HG03565 (cell line): Measurements from ENCODE around the gene TTYH3.

ENCODE experiments used
- ATAC-seq: cut with Tn5 transposase; IDR thresholded peaks from one replicate; pipeline ENCODE4 v1.9.1; 2021; ENCODE audit warnings: mild to moderate bottlenecking, moderate library complexity; ENCODE audit not compliant: unreplicated experiment

The TTYH3 gene

DNA sequence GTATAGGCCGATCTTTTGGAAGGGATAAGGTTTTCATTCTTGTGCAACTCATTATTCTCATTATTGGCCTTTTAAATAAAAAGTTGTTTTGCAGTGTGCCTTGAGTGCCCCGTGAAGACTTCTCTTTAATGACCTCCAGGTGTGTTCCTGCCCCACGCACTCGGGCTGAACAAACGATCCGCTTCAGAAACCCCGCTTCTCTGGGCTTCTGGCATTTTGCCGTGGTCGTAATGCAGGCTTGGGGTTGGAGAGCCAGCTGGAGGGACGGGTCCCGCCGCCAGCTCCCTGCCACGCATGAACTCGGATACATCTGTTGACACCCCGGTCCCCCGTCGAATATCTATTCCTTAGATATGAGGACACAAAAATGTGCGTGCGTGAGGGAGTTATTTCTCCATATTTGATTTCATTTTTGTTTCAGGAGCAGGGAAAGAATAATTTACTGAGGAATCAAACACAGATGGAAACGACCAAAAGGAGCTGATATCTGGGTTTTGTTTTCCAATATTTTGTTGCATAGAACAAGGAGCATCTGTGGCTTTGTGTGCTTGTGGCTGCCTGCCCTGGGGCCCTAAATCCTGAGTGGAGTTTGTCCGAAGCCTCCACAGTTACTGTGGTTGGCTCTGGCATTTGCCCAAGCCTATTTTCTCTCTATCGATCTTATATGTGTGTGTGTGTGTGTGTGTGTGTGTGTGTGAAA lies 17.0 kb upstream of the TTYH3 start:
- no peak for ATAC-seq

- no peak for ATAC-seq
Observed at GRCh38 chr7:2616387-2617324, 15.1 kb upstream of the TTYH3 start.

DNA sequence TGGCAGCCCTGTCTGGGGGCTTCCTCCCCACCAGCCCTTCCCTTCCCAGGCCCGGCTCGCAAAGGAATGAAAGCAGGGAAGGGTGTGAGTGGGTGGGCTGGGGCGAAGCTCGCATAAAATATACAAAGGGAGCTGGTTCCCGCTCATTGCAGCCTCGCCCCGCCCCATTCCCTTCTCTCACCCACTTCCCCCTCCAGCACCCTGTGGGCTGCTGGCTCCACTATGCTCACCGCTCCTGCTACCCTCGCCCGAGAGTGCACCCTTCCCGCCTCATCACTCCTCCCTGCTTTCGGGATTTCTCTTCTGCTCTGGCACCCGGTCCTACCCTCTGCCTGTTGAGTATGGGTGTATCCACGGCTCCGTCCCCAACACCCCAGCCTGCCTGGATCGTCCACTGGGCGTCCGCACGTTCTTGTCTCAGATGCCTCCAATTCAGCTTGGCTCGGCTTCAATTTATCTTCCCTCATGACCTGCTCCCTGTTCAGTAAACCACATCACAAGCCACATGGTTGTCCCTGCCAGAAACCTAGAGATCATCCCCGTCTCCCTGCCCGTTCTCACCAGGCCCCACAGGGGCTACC lies 14.4 kb upstream of the TTYH3 start:
- ATAC-seq, result no peak

- ATAC-seq, result no peak
Observed at GRCh38 chr7:2619116-2619515, 12.7 kb upstream of the TTYH3 start.

DNA sequence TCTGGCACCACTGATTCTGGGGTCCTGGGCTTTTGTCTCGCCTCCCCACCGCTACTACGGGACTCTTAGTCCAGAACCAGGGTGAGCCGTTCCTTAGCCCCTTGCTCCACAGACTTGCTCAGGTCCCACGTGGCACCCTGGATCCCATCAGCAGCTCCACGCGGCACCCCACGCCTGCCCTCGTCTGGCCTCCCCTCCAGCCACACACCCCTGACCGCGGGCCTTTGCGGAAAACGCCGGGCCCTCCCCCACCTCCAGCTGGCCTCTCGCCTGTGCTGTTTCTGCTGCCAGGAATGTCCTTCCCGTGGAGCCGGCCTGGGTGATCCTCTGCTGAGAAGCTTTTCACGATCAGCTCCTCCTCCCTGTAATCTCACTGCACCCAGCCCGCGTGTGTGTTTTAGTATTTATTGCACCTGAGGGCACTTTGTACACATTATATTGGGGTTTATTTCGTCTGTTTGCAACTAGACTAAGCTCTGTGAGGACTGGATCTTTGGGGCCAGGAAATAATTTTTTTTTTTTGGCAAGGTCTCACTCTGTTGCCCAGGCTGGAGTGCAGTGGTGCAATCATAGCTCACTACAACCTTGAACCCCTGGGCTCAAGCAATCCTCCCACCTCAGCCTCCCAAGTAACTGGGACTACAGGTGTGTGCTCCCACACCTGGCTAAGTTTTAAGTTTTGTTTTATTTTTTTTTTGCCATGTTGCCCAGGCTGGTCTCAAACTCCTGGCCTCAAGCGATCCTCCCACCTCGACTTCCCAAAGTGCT lies 10.5 kb upstream of the TTYH3 start:
- no peak for ATAC-seq

- no peak for ATAC-seq
Observed at GRCh38 chr7:2621948-2622640, 9.7 kb upstream of the TTYH3 start.

- ATAC-seq, result no peak
Observed at GRCh38 chr7:2622869-2623697, 8.7 kb upstream of the TTYH3 start.

DNA sequence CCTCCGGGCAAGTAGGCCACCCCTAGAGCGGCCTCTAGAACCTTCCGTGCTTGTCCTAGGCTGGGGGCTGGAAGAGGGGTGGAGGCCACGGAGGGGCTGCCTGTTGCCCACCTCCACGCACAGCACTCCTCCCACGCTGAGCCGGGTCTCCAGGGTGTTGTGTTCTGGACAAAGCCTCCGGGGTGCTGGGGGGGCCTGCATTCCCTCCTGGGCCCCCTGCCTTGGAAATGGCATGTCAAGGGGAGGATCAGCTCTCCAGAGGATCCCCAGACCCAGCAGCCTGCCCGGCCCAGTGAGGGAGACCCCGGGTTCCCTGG lies 8.1 kb upstream of the TTYH3 start:
- no peak for ATAC-seq

DNA sequence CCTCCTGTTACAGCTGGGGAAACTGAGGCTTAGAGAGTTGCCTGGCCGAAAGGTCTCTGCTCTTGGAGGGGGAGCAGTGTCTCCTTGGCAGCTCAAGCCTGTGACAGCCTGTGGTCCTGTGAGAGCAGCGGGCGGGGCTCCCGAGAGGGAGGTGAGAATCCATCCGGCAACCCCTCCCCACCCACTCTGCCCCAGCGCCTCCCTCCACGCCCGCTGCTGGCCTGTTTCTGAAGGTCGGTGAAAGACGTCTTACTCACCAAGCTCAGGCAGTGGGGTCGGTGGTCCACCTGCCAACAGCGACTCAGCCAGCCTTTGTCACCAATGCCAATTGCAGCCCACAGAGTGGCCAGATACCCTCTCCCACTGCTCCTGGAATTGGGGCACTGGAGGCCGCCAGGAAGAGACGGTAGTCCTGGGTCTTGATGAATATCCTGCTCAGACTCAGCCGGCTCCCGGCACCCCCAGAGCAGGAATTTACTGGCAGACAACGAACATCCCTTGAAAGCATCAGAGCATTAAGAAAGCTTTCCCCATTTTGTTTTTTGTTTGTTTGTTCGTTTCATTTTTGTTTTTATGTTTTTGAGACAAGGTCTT lies 7.4 kb upstream of the TTYH3 start:
- ATAC-seq, result no peak

DNA sequence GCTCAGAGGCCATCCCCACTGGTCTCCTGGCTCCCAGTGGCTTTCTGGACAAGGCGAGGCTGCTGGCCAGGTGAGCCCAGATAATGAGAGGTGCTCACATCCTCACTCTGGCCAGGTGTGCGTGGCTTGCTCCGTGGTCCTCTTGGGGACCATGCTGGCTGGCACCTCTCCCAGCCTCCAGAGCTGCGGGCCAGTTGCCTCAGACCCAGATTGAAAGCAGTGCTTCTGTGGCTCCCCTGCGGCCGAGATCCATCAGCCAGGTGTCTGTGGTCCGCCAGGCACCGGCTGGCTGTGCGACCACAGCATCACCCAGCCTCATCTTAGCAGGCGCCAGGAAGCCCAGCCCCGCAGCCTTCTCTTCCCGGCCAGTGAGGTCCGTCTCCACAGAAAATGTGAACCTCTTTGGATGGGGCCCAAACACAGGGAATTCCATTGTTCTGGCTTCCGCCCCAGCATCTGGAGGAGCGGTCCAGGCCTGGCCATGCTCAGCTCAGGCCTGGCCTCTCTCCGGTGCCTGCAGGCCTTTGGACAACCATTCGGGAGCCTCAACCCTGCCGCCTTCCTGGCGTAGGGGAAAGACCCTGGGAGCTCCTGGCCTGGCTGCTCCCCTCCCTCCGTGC lies 5.2 kb upstream of the TTYH3 start:
- ATAC-seq, result no peak

DNA sequence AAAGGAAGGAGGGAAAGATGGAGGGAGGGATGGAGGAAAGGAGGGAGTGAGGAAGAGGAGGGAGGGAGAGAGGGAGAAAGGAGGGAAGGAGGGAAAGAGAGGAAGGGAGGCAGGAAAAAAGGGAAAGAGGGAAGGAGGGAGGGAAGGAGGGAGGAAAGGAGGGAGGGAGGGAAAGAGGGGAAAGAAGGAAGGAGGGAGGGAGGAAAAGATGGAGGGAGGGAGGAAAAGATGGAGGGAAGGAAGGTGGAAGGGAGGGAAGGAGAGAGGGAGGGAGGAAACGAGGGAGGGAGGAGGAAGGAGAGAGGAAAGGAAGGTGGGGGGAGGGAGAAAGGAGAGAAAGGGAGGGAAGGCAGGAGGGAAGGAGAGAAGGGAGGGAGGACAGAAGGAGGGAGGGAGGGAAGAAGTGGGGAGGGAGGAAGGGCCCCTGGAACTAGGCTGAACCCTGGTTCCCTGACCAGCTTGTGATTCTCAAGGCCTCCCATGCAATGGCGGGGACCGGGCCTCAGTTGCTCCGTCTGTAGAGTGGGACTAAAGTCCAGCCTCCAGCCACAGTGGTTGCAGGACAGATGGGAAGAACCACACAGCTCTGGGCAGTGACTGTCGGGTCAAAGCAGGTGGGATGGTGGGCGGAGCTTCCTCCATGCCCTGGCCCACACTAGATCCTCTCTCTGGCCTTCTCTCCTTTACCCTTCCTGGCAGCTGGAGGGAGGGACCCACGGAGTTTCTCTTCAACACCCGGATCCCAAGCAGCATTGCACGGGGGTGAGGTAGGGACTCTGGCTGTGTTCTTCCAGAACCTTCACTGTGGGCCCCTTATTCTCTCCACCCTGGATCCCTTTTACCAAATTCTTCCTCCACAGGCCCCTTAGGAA lies 4.3 kb upstream of the TTYH3 start:
- no peak for ATAC-seq

DNA sequence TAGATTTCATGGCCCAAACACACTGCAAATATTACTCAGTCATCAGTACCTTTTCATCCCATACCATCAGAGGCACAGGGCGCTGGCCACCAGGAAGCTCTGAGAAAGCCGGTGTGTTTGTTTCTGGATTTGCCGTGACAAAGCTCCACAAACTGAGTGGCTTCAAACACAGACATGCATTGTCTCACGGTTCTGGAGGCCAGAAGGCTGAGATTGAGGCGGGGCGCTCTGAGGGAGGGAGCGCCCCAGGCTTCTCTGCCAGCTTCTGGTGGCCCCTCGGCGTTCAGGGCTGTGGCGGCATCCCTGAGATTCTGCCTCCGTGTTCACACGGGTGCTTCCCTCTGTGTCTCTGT lies 3.7 kb upstream of the TTYH3 start:
- no peak for ATAC-seq

DNA sequence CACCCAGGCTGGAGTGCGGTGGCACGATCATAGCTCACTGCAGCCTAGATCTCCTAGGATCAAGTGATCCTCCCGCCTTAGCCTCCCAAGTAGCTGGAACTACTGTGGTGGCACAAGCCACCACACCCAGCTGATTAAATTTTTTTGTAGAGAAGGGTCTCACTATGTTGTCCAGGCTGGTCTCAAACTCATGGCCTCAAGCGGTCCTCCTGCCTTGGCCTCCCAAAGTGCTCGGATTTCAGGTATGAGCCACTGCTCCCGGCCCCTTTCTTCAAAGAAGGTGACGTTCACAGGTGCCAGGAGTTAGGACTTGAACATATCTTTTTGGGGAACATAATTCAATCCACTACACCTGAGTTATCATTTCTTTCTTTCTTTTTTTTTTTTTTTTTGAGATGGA lies 2.9 kb upstream of the TTYH3 start:
- no peak for ATAC-seq

DNA sequence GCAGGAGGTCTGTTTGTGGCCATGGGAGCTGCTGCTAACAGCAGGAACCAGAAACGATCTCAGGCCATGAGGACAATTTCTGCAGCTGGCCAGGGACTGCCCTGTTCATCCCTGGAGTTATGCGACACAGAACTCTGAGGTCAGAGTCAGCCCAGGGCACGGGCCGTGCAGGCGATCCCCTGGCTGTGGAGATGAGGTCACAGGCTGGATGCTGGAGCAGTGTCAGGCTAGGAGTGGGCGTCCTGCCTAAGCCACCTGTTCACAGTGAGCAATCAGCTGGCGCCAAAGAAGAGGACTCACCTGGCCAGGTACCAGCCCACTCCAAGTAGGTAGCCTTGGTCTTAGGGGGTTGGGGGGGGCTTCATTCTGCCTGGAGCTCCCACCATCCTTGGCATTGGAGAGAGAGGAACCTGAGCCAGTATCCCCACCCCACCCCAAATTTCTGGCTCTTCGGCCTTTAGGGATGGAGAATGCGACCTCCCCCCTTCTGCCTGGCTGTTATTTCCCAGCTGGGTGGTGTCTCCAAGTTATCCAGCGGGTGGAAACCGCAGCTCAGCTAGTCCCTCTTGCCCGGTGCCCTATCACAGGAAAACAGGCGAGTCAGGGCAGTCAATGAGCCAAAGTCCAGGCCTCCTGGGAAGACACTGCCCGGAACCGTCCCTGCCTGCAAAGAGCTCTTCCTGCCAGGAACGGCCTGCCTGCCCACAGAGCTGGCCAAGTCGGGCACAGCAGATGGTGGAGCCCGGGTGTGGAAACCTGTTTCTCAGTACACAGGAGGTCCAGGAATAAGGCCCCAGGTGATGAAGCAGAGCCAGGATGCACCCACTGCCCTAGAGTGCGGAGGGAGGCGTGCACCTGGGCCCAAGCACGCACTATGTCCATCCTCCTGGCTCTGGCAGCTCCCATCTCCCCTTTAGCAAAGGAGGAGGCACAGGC lies 1.8 kb upstream of the TTYH3 start:
- no peak for ATAC-seq

DNA sequence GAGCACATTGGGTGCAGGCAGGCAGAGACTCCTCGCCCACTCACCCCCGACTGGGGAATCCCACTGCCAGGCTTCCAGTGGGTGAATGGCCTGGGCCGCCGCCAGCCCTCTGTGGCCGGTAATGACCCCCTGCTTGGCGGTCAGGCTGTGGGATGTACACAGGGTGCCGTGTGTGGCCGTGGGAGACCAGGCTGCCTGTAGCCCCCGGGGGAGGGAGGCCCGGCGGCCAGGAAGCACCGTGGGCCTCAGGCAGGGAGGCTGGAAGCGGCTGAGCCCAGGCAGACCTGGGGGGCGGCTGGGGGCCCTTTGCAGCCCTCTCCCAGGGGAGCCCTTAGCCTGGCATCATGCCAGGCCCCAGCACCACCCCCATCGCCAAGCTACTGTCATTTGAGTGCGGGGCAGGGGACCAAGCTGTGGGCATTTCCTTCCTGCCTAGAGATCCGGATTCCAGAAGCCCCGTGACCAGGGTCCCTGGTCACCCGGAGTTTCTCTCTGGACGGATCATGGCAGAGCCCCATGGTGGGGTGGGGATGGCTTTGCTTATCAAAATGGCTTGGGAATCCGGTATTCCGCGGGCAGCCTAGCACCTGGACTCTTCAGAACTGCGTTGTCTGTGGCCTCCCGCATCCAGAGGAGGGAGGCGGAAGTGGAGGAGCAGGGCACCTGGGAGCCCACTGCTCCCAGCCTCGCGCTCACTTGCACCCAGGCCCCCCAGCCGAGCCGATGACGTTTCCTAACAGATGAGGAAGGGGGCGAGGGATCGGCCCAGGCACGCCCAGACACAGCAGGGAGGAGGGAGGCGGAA lies 1.1 kb downstream of the TTYH3 start:
- no peak for ATAC-seq

- no peak for ATAC-seq
Observed at GRCh38 chr7:2633538-2634266, 1.9 kb downstream of the TTYH3 start.
